Measurements from ENCODE around the gene C4orf51.

Gene C4orf51

DNA sequence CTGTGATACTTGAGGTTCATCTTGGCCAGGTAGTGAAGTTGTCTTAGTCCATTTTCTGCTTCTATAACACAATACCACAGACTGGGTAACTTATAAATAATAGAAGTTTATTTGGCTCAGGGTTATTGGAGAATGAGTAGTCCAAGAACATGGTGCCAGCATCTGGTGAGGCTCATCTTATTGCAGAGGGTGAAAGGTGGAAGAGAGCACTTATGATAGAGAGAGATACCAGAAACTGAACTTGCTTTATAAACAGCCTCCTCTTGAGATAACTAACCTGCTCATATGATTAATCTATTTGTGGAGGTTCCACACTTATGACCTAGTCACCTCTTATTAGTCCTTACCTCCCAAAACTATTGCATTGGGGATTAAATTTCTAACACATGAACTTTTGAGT is 1.6 kb downstream of the C4orf51 start:
- Histone ChIP-seq H3K4me2 (ENCODE audit: low read depth, low read length, poor library complexity, severe bottlenecking) (no peak overlapping the region), H4K20me1 (ENCODE audit: insufficient read depth, low read length, poor library complexity, severe bottlenecking) (no peaks in the 10 kb centered on the region)

DNA sequence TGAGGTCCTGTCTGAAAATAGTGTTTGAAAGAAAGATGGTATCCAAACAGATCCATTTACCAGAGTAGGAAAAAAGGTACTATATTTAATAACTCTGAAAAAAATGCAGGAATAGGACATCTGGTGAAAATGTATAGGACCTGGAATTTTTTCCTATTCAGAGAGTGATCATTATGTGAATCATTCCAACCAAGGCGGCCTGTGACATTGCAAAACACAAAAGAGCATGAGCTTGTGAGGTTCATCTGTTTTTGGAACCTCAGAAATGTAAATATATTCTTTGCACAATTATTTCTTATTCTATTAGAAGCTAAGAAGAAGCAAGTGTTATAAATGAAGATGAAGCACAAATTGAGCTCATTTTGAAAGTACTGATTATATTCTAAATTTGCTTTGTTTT is 2.0 kb downstream of the C4orf51 start:
- H3K79me2 ChIP-seq (ENCODE audit: insufficient read depth, low read length): no peaks in the 10 kb centered on the region
- H3K36me3 ChIP-seq (ENCODE audit: insufficient read depth, low read length): no peaks in the 10 kb centered on the region
- H3K4me2 ChIP-seq (ENCODE audit: low read depth, low read length, poor library complexity, severe bottlenecking): no peak overlapping the region
- H4K20me1 ChIP-seq (ENCODE audit: insufficient read depth, low read length, poor library complexity, severe bottlenecking): no peaks in the 10 kb centered on the region
- H3F3A ChIP-seq (ENCODE audit: low read depth): no peaks in the 10 kb centered on the region
- H3K9ac ChIP-seq (ENCODE audit: low read depth, low read length, poor library complexity, severe bottlenecking): no peak overlapping the region
- TF ChIP-seq EZH2phosphoT487 (IDR thresholded peaks at IDR 0.05; ENCODE audit: borderline replicate concordance) (no peak), CTCF (conservative IDR thresholded peaks at IDR 0.05; ENCODE audit: low read length) (no peak)
- no peak overlapping the region for H3K4me3 ChIP-seq (ENCODE audit: low read length, poor library complexity, severe bottlenecking)
- no peak overlapping the region for H2AFZ ChIP-seq (ENCODE audit: low read length)
- no peaks in the 10 kb centered on the region for H3K4me1 ChIP-seq (ENCODE audit: insufficient read depth, low read length, poor library complexity, severe bottlenecking)
- no peaks in the 10 kb centered on the region for H3K27me3 ChIP-seq (ENCODE audit: insufficient read depth, low read length, poor library complexity, severe bottlenecking)
- no peaks in the 10 kb centered on the region for H3K9me2 ChIP-seq (replicated peaks; ENCODE audit: low read depth, low read length)
- H3K9me3 ChIP-seq (ENCODE audit: insufficient read depth, low read depth, low read length): no peaks in the 10 kb centered on the region

More for the DNA sequence above, 1.6 kb downstream of the C4orf51 start:
- no peaks in the 10 kb centered on the region for H3K4me1 ChIP-seq (ENCODE audit: insufficient read depth, low read length, poor library complexity, severe bottlenecking)
- no peak overlapping the region for H2AFZ ChIP-seq (ENCODE audit: low read length)
- no peaks in the 10 kb centered on the region for H3K36me3 ChIP-seq (ENCODE audit: insufficient read depth, low read length)
- no peaks in the 10 kb centered on the region for H3K27me3 ChIP-seq (ENCODE audit: insufficient read depth, low read length, poor library complexity, severe bottlenecking)
- H3K9me3 ChIP-seq (ENCODE audit: insufficient read depth, low read depth, low read length): no peaks in the 10 kb centered on the region
- no peaks in the 10 kb centered on the region for H3K79me2 ChIP-seq (ENCODE audit: insufficient read depth, low read length)
- no peaks in the 10 kb centered on the region for H3K9me2 ChIP-seq (replicated peaks; ENCODE audit: low read depth, low read length)
- no peak for TF ChIP-seq CTCF (conservative IDR thresholded peaks at IDR 0.05; ENCODE audit: low read length)
- TF ChIP-seq EZH2phosphoT487 (IDR thresholded peaks at IDR 0.05; ENCODE audit: borderline replicate concordance): no peak
- no peak overlapping the region for H3K9ac ChIP-seq (ENCODE audit: low read depth, low read length, poor library complexity, severe bottlenecking)
- no peak overlapping the region for H3K4me3 ChIP-seq (ENCODE audit: low read length, poor library complexity, severe bottlenecking)
- no peaks in the 10 kb centered on the region for H3F3A ChIP-seq (ENCODE audit: low read depth)

GRCh38 chr4:145686991-145687390 is 7.0 kb downstream of the C4orf51 start:
- Histone ChIP-seq H4K20me1 (ENCODE audit: insufficient read depth, low read length, poor library complexity, severe bottlenecking) (no peaks in the 10 kb centered on the region), H3K27me3 (ENCODE audit: insufficient read depth, low read length, poor library complexity, severe bottlenecking) (no peaks in the 10 kb centered on the region), H3K9ac (ENCODE audit: low read depth, low read length, poor library complexity, severe bottlenecking) (no peak overlapping the region), H3K4me1 (ENCODE audit: insufficient read depth, low read length, poor library complexity, severe bottlenecking) (no peaks in the 10 kb centered on the region), H3K36me3 (ENCODE audit: insufficient read depth, low read length) (no peaks in the 10 kb centered on the region), H3K9me3 (ENCODE audit: insufficient read depth, low read depth, low read length) (no peaks in the 10 kb centered on the region), H3K4me3 (ENCODE audit: low read length, poor library complexity, severe bottlenecking) (no peak overlapping the region), H3K9me2 (replicated peaks; ENCODE audit: low read depth, low read length) (no peaks in the 10 kb centered on the region), H3F3A (ENCODE audit: low read depth) (no peaks in the 10 kb centered on the region), H3K79me2 (ENCODE audit: insufficient read depth, low read length) (no peaks in the 10 kb centered on the region), H3K4me2 (ENCODE audit: low read depth, low read length, poor library complexity, severe bottlenecking) (no peak overlapping the region), H2AFZ (ENCODE audit: low read length) (no peak overlapping the region)
- TF ChIP-seq EZH2phosphoT487 (IDR thresholded peaks at IDR 0.05; ENCODE audit: borderline replicate concordance) (no peak), CTCF (conservative IDR thresholded peaks at IDR 0.05; ENCODE audit: low read length) (no peak)
